H1 (cell line): Measurements from ENCODE around the gene PXN. TPM values are rescaled to one million over a fixed set of nuclear protein-coding genes. Genes with fewer than 3 reads are reported as not detected.

Experiments used
- CBX5 ChIP-seq: fragments of 300-800, 300-1000 bp; sonication (generic); IDR thresholded peaks from 2 replicates; pipeline ENCODE4 v1.7.1; 2016; ENCODE audit warnings: antibody characterized with exemption, low read length, low read depth
- polyA plus RNA-seq, 7 experiments: library from polyadenylated mRNA; depleted of rRNA in 3 of 7; stranded (reverse) in 5 of 7; unstranded in 2 of 7; fragments of >200 nt in 5 of 7; fragments of 200-250 nt in 2 of 7; gene quantifications; 1 replicate in 5 of 7; 2 replicates in 1 of 7; 4 replicates in 1 of 7; pipeline versions ENCODE4 v1.2.1 to v1.2.3, GENCODE V29; 2011 to 2013; ENCODE audit warnings: missing spikeins in 2 of 7, mixed read lengths in 2 of 7
- total RNA-seq: library from RNA; stranded (reverse); fragmentation: NEBNext Ultra II Directional; extraction: Animal tissue kit (Norgen Biotek cat#: 25700); gene quantifications from 2 replicates; pipeline ENCODE4 v1.2.1, GENCODE V29; 2021

The PXN gene
- total and polyA plus RNA-seq, 2 of the 8 experiments (the other 6 are each of a cell fraction or from before 2014, with no cell fraction given): 51.0 to 105 TPM

DNA sequence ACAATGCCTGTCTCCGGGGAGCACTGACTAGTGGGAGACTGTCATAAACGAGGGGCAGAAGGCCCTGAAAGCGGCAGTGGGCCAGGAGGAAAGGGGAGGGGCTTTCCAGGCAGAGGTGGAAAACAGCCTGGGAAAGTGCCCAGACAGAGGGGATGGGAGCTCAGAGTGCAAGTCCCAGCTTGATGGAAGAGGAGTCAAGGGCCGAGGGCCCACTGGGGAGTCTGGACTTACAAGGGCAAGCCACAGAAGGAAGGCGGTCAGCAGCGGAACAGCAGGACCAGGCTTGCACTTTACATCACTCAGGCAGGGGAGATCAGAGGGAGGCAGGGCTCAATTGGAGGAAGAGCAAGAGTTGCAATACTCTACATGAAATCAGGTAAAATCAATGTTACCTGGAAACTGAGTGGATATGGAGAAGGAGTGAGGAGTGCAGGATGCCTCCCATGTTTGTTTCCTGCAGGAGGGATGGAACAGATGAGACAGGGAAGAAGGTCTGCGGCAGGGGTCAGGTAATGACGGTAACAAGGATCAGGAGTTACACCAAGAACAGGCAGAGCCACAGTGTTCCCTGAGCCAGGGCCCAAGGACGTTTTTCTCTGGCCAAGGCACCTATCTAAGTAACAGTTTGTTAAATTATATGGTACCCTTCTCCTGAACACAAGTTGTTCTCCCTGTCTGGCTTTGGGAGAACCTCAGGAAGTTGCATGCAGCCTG is 23.8 kb downstream of the PXN start (continued):
- TF ChIP-seq CBX5: no peak
